Measurements from ENCODE around the gene VAV3.

The VAV3 gene

GRCh38 chr1:107966550-107966949 is 1.6 kb upstream of the VAV3 start:
- Histone ChIP-seq H3K4me1 (ENCODE audit: control insufficient read depth in 2 of 2, insufficient read depth in 1 of 2, low read depth in 1 of 2, low read length in 2 of 2) (peaks cover 2 to 4% of the 10 kb centered on the region in 2 donors), H2BK12ac (ENCODE audit: low read length) (no peak overlapping the region), H2AK5ac (ENCODE audit: low read depth, low read length) (no peak overlapping the region), H3K18ac (ENCODE audit: low read length) (no peak overlapping the region), H2BK15ac (ENCODE audit: low read length) (no peak overlapping the region), H3K36me3 (replicated peaks in 1 of 2; ENCODE audit: control insufficient read depth in 2 of 2, insufficient read depth in 2 of 2, low read length in 2 of 2) (no peaks in the 10 kb centered on the region), H4K91ac (ENCODE audit: low read depth, low read length, poor library complexity) (no peak overlapping the region), H3K27ac (replicated peaks; ENCODE audit: low read length) (no peak overlapping the region), H3K4ac (ENCODE audit: low read length) (no peak overlapping the region), H2BK120ac (ENCODE audit: low read depth, low read length) (no peak overlapping the region), H3K4me2 (ENCODE audit: insufficient read depth, low read length, poor library complexity, severe bottlenecking) (no peak overlapping the region), H3K14ac (ENCODE audit: low read length) (no peak overlapping the region), H3K9me3 (replicated peaks in 1 of 2; ENCODE audit: control insufficient read depth in 2 of 2, insufficient read depth in 1 of 2, low read depth in 1 of 2, low read length in 2 of 2) (no peaks in the 10 kb centered on the region), H3K9ac (ENCODE audit: low read depth, low read length, poor library complexity) (no peak overlapping the region), H3K23ac (ENCODE audit: low read depth, low read length, poor library complexity) (no peak overlapping the region), H3K79me1 (ENCODE audit: low read depth, low read length) (no peaks in the 10 kb centered on the region), H2AFZ (ENCODE audit: low read length) (no peak overlapping the region), H3K27me3 (ENCODE audit: control insufficient read depth in 3 of 3, insufficient read depth in 3 of 3, low read depth in 1 of 3, low read length in 3 of 3) (peaks cover 0 to 23% (median 8%) of the 10 kb centered on the region in 3 experiments), H2BK5ac (ENCODE audit: low read length) (no peak overlapping the region), H4K8ac (ENCODE audit: low read depth, low read length) (no peak overlapping the region), H3K4me3 (ENCODE audit: low read length in 2 of 2) (no peak overlapping the region)
- DNase-seq (ENCODE audit: low spot score) = no peak
- no CpG with 5 or more reads among the region's 8 CpGs for WGBS, 2 donors (ENCODE audit: extremely low coverage in 2 of 2, insufficient read length in 2 of 2, insufficient replicate concordance in 1 of 2)

GRCh38 chr1:107964336-107965109 is 457 bp downstream of the VAV3 start:
- H3K27ac ChIP-seq (replicated peaks; ENCODE audit: low read length) = no peak overlapping the region
- H2BK5ac ChIP-seq (ENCODE audit: low read length) = no peak overlapping the region
- H3K14ac ChIP-seq (ENCODE audit: low read length) = no peak overlapping the region
- peak overlapping the region; percentile 94 for H3K4me2 ChIP-seq (ENCODE audit: insufficient read depth, low read length, poor library complexity, severe bottlenecking)
- no peak overlapping the region for H3K4ac ChIP-seq (ENCODE audit: low read length)
- H3K9ac ChIP-seq (ENCODE audit: low read depth, low read length, poor library complexity) = peak overlapping the region; percentile 88
- H2AFZ ChIP-seq (ENCODE audit: low read length) = peak overlapping the region; percentile 93
- no peaks in the 10 kb centered on the region for H3K79me1 ChIP-seq (ENCODE audit: low read depth, low read length)
- no peak overlapping the region for H3K23ac ChIP-seq (ENCODE audit: low read depth, low read length, poor library complexity)
- H4K91ac ChIP-seq (ENCODE audit: low read depth, low read length, poor library complexity) = no peak overlapping the region
- H2BK120ac ChIP-seq (ENCODE audit: low read depth, low read length) = no peak overlapping the region
- peak overlapping the region; percentile 78 to 83 for H3K4me3 ChIP-seq (ENCODE audit: low read length in 2 of 2)
- no peak overlapping the region for H2AK5ac ChIP-seq (ENCODE audit: low read depth, low read length)
- no CpG with 5 or more reads among the region's 79 CpGs for WGBS, 2 donors (ENCODE audit: extremely low coverage in 2 of 2, insufficient read length in 2 of 2, insufficient replicate concordance in 1 of 2)
- no peaks in the 10 kb centered on the region for H3K9me3 ChIP-seq (replicated peaks in 1 of 2; ENCODE audit: control insufficient read depth in 2 of 2, insufficient read depth in 1 of 2, low read depth in 1 of 2, low read length in 2 of 2)
- H3K4me1 ChIP-seq (ENCODE audit: control insufficient read depth in 2 of 2, insufficient read depth in 1 of 2, low read depth in 1 of 2, low read length in 2 of 2) = peaks cover 2 to 4% of the 10 kb centered on the region in 2 donors
- H4K8ac ChIP-seq (ENCODE audit: low read depth, low read length) = no peak overlapping the region
- H3K18ac ChIP-seq (ENCODE audit: low read length) = peak overlapping the region; percentile 72
- peak; percentile 15 for DNase-seq (ENCODE audit: low spot score)
- no peak overlapping the region for H2BK15ac ChIP-seq (ENCODE audit: low read length)
- no peak overlapping the region for H2BK12ac ChIP-seq (ENCODE audit: low read length)
- H3K36me3 ChIP-seq (replicated peaks in 1 of 2; ENCODE audit: control insufficient read depth in 2 of 2, insufficient read depth in 2 of 2, low read length in 2 of 2) = no peaks in the 10 kb centered on the region
- peaks cover 0 to 23% (median 8%) of the 10 kb centered on the region in 3 experiments for H3K27me3 ChIP-seq (ENCODE audit: control insufficient read depth in 3 of 3, insufficient read depth in 3 of 3, low read depth in 1 of 3, low read length in 3 of 3)

GRCh38 chr1:107963601-107964335 is 1.2 kb downstream of the VAV3 start:
- Histone ChIP-seq H3K79me1 (ENCODE audit: low read depth, low read length) (no peaks in the 10 kb centered on the region), H3K23ac (ENCODE audit: low read depth, low read length, poor library complexity) (no peak overlapping the region), H3K9me3 (replicated peaks in 1 of 2; ENCODE audit: control insufficient read depth in 2 of 2, insufficient read depth in 1 of 2, low read depth in 1 of 2, low read length in 2 of 2) (no peaks in the 10 kb centered on the region), H2AK5ac (ENCODE audit: low read depth, low read length) (no peak overlapping the region), H3K4me3 (ENCODE audit: low read length in 2 of 2) (peak overlapping the region; percentile 78 to 83), H2BK120ac (ENCODE audit: low read depth, low read length) (no peak overlapping the region), H4K91ac (ENCODE audit: low read depth, low read length, poor library complexity) (no peak overlapping the region), H2AFZ (ENCODE audit: low read length) (peak overlapping the region; percentile 93), H3K4me1 (ENCODE audit: control insufficient read depth in 2 of 2, insufficient read depth in 1 of 2, low read depth in 1 of 2, low read length in 2 of 2) (peaks cover 2 to 4% of the 10 kb centered on the region in 2 donors), H3K9ac (ENCODE audit: low read depth, low read length, poor library complexity) (no peak overlapping the region), H4K8ac (ENCODE audit: low read depth, low read length) (no peak overlapping the region), H2BK12ac (ENCODE audit: low read length) (no peak overlapping the region), H3K36me3 (replicated peaks in 1 of 2; ENCODE audit: control insufficient read depth in 2 of 2, insufficient read depth in 2 of 2, low read length in 2 of 2) (no peaks in the 10 kb centered on the region), H3K27me3 (ENCODE audit: control insufficient read depth in 3 of 3, insufficient read depth in 3 of 3, low read depth in 1 of 3, low read length in 3 of 3) (peaks cover 0 to 23% (median 8%) of the 10 kb centered on the region in 3 experiments), H3K27ac (replicated peaks; ENCODE audit: low read length) (no peak overlapping the region), H3K18ac (ENCODE audit: low read length) (peak overlapping the region; percentile 60), H3K4ac (ENCODE audit: low read length) (no peak overlapping the region), H2BK5ac (ENCODE audit: low read length) (no peak overlapping the region), H3K4me2 (ENCODE audit: insufficient read depth, low read length, poor library complexity, severe bottlenecking) (peak overlapping the region; percentile 45), H3K14ac (ENCODE audit: low read length) (no peak overlapping the region), H2BK15ac (ENCODE audit: low read length) (no peak overlapping the region)
- no CpG with 5 or more reads among the region's 21 CpGs for WGBS, 2 donors (ENCODE audit: extremely low coverage in 2 of 2, insufficient read length in 2 of 2, insufficient replicate concordance in 1 of 2)
- DNase-seq (ENCODE audit: low spot score) = no peak

GRCh38 chr1:107963008-107963407 is 2.0 kb downstream of the VAV3 start:
- H3K27ac ChIP-seq (replicated peaks; ENCODE audit: low read length) = no peak overlapping the region
- no peaks in the 10 kb centered on the region for H3K36me3 ChIP-seq (replicated peaks in 1 of 2; ENCODE audit: control insufficient read depth in 2 of 2, insufficient read depth in 2 of 2, low read length in 2 of 2)
- no peak overlapping the region for H3K4me2 ChIP-seq (ENCODE audit: insufficient read depth, low read length, poor library complexity, severe bottlenecking)
- H4K91ac ChIP-seq (ENCODE audit: low read depth, low read length, poor library complexity) = no peak overlapping the region
- no peak overlapping the region for H2BK12ac ChIP-seq (ENCODE audit: low read length)
- no peak overlapping the region for H2BK5ac ChIP-seq (ENCODE audit: low read length)
- no peak overlapping the region for H4K8ac ChIP-seq (ENCODE audit: low read depth, low read length)
- H2BK120ac ChIP-seq (ENCODE audit: low read depth, low read length) = no peak overlapping the region
- no peak overlapping the region for H3K4ac ChIP-seq (ENCODE audit: low read length)
- no peak for DNase-seq (ENCODE audit: low spot score)
- no peaks in the 10 kb centered on the region for H3K9me3 ChIP-seq (replicated peaks in 1 of 2; ENCODE audit: control insufficient read depth in 2 of 2, insufficient read depth in 1 of 2, low read depth in 1 of 2, low read length in 2 of 2)
- H3K14ac ChIP-seq (ENCODE audit: low read length) = no peak overlapping the region
- no peak overlapping the region for H3K9ac ChIP-seq (ENCODE audit: low read depth, low read length, poor library complexity)
- peak overlapping the region; percentile 93 for H2AFZ ChIP-seq (ENCODE audit: low read length)
- WGBS, 2 donors (ENCODE audit: extremely low coverage in 2 of 2, insufficient read length in 2 of 2, insufficient replicate concordance in 1 of 2) = no CpG with 5 or more reads among the region's 5 CpGs
- H2BK15ac ChIP-seq (ENCODE audit: low read length) = no peak overlapping the region
- H3K18ac ChIP-seq (ENCODE audit: low read length) = no peak overlapping the region
- no peak overlapping the region for H2AK5ac ChIP-seq (ENCODE audit: low read depth, low read length)
- peaks cover 2 to 4% of the 10 kb centered on the region in 2 donors for H3K4me1 ChIP-seq (ENCODE audit: control insufficient read depth in 2 of 2, insufficient read depth in 1 of 2, low read depth in 1 of 2, low read length in 2 of 2)
- no peaks in the 10 kb centered on the region for H3K79me1 ChIP-seq (ENCODE audit: low read depth, low read length)
- no peak overlapping the region for H3K23ac ChIP-seq (ENCODE audit: low read depth, low read length, poor library complexity)
- H3K4me3 ChIP-seq (ENCODE audit: low read length in 2 of 2) = peak overlapping the region in 1 of 2 donors; percentile 83
- H3K27me3 ChIP-seq (ENCODE audit: control insufficient read depth in 3 of 3, insufficient read depth in 3 of 3, low read depth in 1 of 3, low read length in 3 of 3) = peaks cover 0 to 23% (median 8%) of the 10 kb centered on the region in 3 experiments
